Measurements from ENCODE around the gene MCCC1.

GRCh38 chr3:182969277-182969676 lies 130.0 kb downstream of the MCCC1 start:
- TF ChIP-seq CTCF (IDR thresholded peaks at IDR 0.05 in 2 of 3, conservative IDR thresholded peaks at IDR 0.05 in 1 of 3; ENCODE audit: control insufficient read depth in 2 of 3, extremely low read depth in 1 of 3, insufficient read depth in 1 of 3, low read depth in 3 of 3, low read length in 3 of 3) = no peak
- no peak for TF ChIP-seq CHD4 (IDR thresholded peaks at IDR 0.05)
- TF ChIP-seq SP1 (IDR thresholded peaks at IDR 0.05; ENCODE audit: low read depth, low read length) = no peak
- TF ChIP-seq CHD2 (IDR thresholded peaks at IDR 0.05; ENCODE audit: borderline replicate concordance, low read depth, low read length) = no peak
- no peak for TF ChIP-seq CBFB (IDR thresholded peaks at IDR 0.05; ENCODE audit: low read depth)
- TF ChIP-seq BCLAF1 (IDR thresholded peaks at IDR 0.05) = no peak
- no peak for TF ChIP-seq MAX (IDR thresholded peaks at IDR 0.05; ENCODE audit: low read depth, low read length)
- TF ChIP-seq RFX5 (IDR thresholded peaks at IDR 0.05; ENCODE audit: low read depth, low read length) = no peak
- no peak for TF ChIP-seq NFYB (IDR thresholded peaks at IDR 0.05; ENCODE audit: insufficient read depth, low read depth, low read length)

Data from GM12878 (cell line).